Stomach (tissue), 4 donors: ENCODE results near the gene ADCY9.

Source experiments
- CTCF ChIP-seq, 7 experiments: fragments of 450-650 bp in 4 of 7; fragments of 200-600 bp in 3 of 7; sonication (generic) in 3 of 7; IDR thresholded peaks; one replicate each; pipeline ENCODE4 v1.5.1; 2016 to 2019; ENCODE audit warnings: antibody characterized with exemption in 7 of 7, control low read depth in 2 of 7, mild to moderate bottlenecking in 1 of 7
- EP300 ChIP-seq: sonication (generic); formaldehyde crosslinking; IDR thresholded peaks from one replicate; pipeline ENCODE4 v1.6.1; 2017; ENCODE audit warnings: antibody characterized with exemption
- POLR2A ChIP-seq, 4 donors: fragments of 450-650 bp; IDR thresholded peaks; one replicate each; pipeline ENCODE4 v1.6.1; 2016; ENCODE audit warnings: antibody characterized with exemption in 4 of 4, control low read depth in 2 of 4, mild to moderate bottlenecking in 1 of 4, moderate library complexity in 1 of 4
- POLR2AphosphoS5 ChIP-seq, 3 donors: sonication (generic); formaldehyde crosslinking; IDR thresholded peaks; one replicate each; pipeline ENCODE4 v1.6.1; 2016; ENCODE audit warnings: antibody characterized with exemption in 3 of 3

- TF ChIP-seq POLR2AphosphoS5 (IDR thresholded peaks at IDR 0.05) (no peak), CTCF (IDR thresholded peaks at IDR 0.05) (no peak), EP300 (no peak), POLR2A (IDR thresholded peaks at IDR 0.05) (no peak)
Measured at GRCh38 chr16:4071686-4072561, 44.3 kb downstream of the ADCY9 start.
